ENCODE data around the gene LSAMP. TPM values are rescaled to one million over a fixed set of nuclear protein-coding genes. Genes with fewer than 3 reads are reported as not detected.
A peak's percentile ranks its signal among the peaks of the same experiment; 100 is the strongest.

LSAMP gene
- polyA plus RNA-seq, 1 of the 3 experiments (the other 2 are of a cell fraction), result 6.6 TPM

DNA sequence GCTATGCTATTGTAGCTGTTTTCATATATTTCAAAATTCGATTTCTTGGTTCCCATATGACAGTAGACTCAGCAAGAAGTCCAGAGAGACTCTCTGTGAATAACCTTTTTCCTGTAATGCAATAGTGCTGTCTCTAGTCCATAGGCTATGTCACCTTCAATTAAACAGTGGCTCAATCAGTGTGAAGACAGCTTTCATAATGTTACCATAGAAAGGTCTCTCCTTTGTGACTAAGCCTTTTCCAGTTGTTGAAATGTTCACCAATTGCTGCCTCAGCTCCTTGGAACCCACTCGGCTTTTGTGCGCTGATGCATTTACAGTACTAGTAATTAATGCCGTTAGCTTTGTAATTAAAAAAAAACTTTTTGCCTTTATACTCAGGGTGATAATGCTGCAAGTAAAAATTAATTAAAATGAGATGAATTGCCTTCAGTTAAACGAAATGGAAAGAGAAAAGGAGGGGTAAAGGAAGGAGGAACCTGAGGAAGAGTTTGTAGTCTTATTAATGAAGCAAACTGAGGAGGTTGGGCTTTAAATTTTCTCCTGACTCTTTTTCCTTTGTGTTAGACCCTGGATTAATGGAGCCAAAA lies 214.8 kb downstream of the LSAMP start:
- Histone ChIP-seq H3K9me2 (no peaks in the 10 kb centered on the region), H3K9me3 (no peaks in the 10 kb centered on the region), H3K4me2 (no peak overlapping the region), H3K9ac (no peak overlapping the region), H4K20me1 (ENCODE audit: insufficient read depth) (no peaks in the 10 kb centered on the region), H2AFZ (ENCODE audit: low read depth) (no peak overlapping the region), H3K27ac (ENCODE audit: low read depth in 2 of 2, low read length in 1 of 2) (no peak overlapping the region), H3K4me1 (ENCODE audit: control insufficient read depth in 1 of 2, insufficient read depth in 2 of 2, low read depth in 1 of 2, low read length in 1 of 2) (peaks cover 0 to 3% of the 10 kb centered on the region in 2 experiments; a peak in 1 of 4 replicates), H3K79me2 (ENCODE audit: insufficient read depth) (no peaks in the 10 kb centered on the region), H3K36me3 (replicated peaks in 1 of 2; ENCODE audit: control insufficient read depth in 1 of 2, insufficient read depth in 2 of 2, low read length in 1 of 2) (no peaks in the 10 kb centered on the region), H3K27me3 (ENCODE audit: insufficient read depth) (no peaks in the 10 kb centered on the region), H3K4me3 (ENCODE audit: low read depth in 2 of 2, low read length in 1 of 2) (no peak overlapping the region), H3F3A (replicated peaks; ENCODE audit: insufficient read depth) (no peaks in the 10 kb centered on the region)
- ChIA-PET POLR2A (interaction anchor here (0.6 kb wide), 1 partner anchor 38 kb away, joined by 3 read pairs; no protein-coding TSS in a partner anchor), CTCF (no interaction called here)
- TF ChIP-seq, protein P1, sequence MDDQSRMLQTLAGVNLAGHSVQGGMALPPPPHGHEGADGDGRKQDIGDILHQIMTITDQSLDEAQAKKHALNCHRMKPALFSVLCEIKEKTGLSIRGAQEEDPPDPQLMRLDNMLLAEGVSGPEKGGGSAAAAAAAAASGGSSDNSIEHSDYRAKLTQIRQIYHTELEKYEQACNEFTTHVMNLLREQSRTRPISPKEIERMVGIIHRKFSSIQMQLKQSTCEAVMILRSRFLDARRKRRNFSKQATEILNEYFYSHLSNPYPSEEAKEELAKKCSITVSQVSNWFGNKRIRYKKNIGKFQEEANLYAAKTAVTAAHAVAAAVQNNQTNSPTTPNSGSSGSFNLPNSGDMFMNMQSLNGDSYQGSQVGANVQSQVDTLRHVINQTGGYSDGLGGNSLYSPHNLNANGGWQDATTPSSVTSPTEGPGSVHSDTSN (IDR thresholded peaks at IDR 0.05), result 0 out of 2 replicates have a peak, but pooled peaks have one; percentile 8
- TF ChIP-seq RFX5 (IDR thresholded peaks at IDR 0.05; ENCODE audit: low read length), result no peak
- DNase-seq, result no peak
- WGBS (ENCODE audit: low lambda C conversion rate), result 79% methylated on average over 5 of the region's 5 CpGs

DNA sequence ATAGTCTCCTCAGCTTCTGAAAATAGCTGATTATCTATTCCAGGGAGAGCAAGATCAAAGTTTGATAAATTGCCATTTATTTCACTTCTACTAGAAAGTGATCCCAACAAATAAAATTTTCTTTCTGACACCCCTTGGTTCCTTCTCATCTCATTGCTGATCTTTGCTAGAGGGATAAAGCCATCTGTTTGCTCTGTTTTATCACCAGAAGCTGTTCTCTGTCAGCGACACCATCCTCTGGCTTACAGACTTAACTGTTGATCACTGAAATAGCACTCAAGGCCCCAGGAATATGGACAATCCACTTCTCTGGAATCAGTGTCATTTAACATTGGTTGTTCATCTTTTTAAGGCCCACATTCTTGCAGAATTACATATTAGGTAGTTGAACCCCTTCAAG lies 219.0 kb downstream of the LSAMP start:
- peak; percentile 61 for TF ChIP-seq GATA2 (CRISPR knock-in tag; IDR thresholded peaks at IDR 0.05)
- no peak for TF ChIP-seq ELF1 (IDR thresholded peaks at IDR 0.05)
- no peak for TF ChIP-seq FOSL2 (IDR thresholded peaks at IDR 0.05; ENCODE audit: borderline replicate concordance, low read depth)
- no peak overlapping the region for H3K4me2 ChIP-seq
- H3F3A ChIP-seq (replicated peaks; ENCODE audit: insufficient read depth), result no peaks in the 10 kb centered on the region
- H3K4me1 ChIP-seq (ENCODE audit: control insufficient read depth in 1 of 2, insufficient read depth in 2 of 2, low read depth in 1 of 2, low read length in 1 of 2), result peaks cover 0 to 3% of the 10 kb centered on the region in 2 experiments; a peak in 1 of 4 replicates
- no peaks in the 10 kb centered on the region for H3K79me2 ChIP-seq (ENCODE audit: insufficient read depth)
- no peak overlapping the region for H3K27ac ChIP-seq (ENCODE audit: low read depth in 2 of 2, low read length in 1 of 2)
- no peaks in the 10 kb centered on the region for H3K36me3 ChIP-seq (replicated peaks in 1 of 2; ENCODE audit: control insufficient read depth in 1 of 2, insufficient read depth in 2 of 2, low read length in 1 of 2)
- H3K9me2 ChIP-seq, result no peaks in the 10 kb centered on the region
- WGBS (ENCODE audit: low lambda C conversion rate), result 78% methylated on average over 1 of the region's 1 CpG
- DNase-seq, result peak; percentile 14
- ChIA-PET POLR2A (no interaction called here), CTCF (no interaction called here)
- no peak overlapping the region for H3K9ac ChIP-seq
- no peak overlapping the region for H3K4me3 ChIP-seq (ENCODE audit: low read depth in 2 of 2, low read length in 1 of 2)
- no peaks in the 10 kb centered on the region for H4K20me1 ChIP-seq (ENCODE audit: insufficient read depth)
- no peaks in the 10 kb centered on the region for H3K9me3 ChIP-seq
- no peak overlapping the region for H2AFZ ChIP-seq (ENCODE audit: low read depth)
- no peaks in the 10 kb centered on the region for H3K27me3 ChIP-seq (ENCODE audit: insufficient read depth)

DNA sequence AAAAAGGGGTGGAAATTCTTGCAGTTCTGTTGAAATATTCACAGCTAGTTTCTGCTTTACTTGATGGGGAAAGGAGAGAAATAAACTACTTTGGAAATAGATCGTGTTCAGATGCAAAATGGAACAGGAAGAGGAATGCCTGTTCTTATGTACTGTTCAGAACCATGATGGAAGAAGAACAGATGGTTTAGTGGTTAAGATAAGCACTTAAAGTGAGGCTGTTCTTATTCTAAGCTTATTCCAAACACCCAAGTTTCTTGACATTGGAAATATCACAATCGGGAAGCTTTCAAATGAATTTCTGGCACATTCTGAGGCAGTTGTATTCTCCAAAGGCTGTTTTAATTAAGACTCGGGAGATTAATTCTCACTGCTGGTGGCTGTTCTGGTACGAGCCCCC lies 228.5 kb downstream of the LSAMP start:
- Histone ChIP-seq H3F3A (replicated peaks; ENCODE audit: insufficient read depth) (no peaks in the 10 kb centered on the region), H3K79me2 (ENCODE audit: insufficient read depth) (no peaks in the 10 kb centered on the region), H3K4me1 (ENCODE audit: control insufficient read depth in 1 of 2, insufficient read depth in 2 of 2, low read depth in 1 of 2, low read length in 1 of 2) (no peaks in the 10 kb centered on the region), H3K9me2 (no peaks in the 10 kb centered on the region), H3K27me3 (ENCODE audit: insufficient read depth) (no peaks in the 10 kb centered on the region), H3K9ac (no peak overlapping the region), H3K27ac (ENCODE audit: low read depth in 2 of 2, low read length in 1 of 2) (no peak overlapping the region), H3K36me3 (replicated peaks in 1 of 2; ENCODE audit: control insufficient read depth in 1 of 2, insufficient read depth in 2 of 2, low read length in 1 of 2) (no peaks in the 10 kb centered on the region), H2AFZ (ENCODE audit: low read depth) (no peak overlapping the region), H3K4me3 (ENCODE audit: low read depth in 2 of 2, low read length in 1 of 2) (no peak overlapping the region), H4K20me1 (ENCODE audit: insufficient read depth) (no peaks in the 10 kb centered on the region), H3K9me3 (no peaks in the 10 kb centered on the region), H3K4me2 (no peak overlapping the region)
- 65% methylated on average over 4 of the region's 4 CpGs for WGBS (ENCODE audit: low lambda C conversion rate)
- CTCF ChIA-PET, result no interaction called here
- POLR2A ChIA-PET, result no interaction called here
- no peak for DNase-seq
- TF ChIP-seq MXI1 (IDR thresholded peaks at IDR 0.05; ENCODE audit: low read depth, low read length) (no peak), SMC3 (IDR thresholded peaks at IDR 0.05; ENCODE audit: low read depth, low read length) (no peak), CHD2 (IDR thresholded peaks at IDR 0.05; ENCODE audit: low read length, partially characterized antibody) (no peak)
- TF ChIP-seq, protein P2, sequence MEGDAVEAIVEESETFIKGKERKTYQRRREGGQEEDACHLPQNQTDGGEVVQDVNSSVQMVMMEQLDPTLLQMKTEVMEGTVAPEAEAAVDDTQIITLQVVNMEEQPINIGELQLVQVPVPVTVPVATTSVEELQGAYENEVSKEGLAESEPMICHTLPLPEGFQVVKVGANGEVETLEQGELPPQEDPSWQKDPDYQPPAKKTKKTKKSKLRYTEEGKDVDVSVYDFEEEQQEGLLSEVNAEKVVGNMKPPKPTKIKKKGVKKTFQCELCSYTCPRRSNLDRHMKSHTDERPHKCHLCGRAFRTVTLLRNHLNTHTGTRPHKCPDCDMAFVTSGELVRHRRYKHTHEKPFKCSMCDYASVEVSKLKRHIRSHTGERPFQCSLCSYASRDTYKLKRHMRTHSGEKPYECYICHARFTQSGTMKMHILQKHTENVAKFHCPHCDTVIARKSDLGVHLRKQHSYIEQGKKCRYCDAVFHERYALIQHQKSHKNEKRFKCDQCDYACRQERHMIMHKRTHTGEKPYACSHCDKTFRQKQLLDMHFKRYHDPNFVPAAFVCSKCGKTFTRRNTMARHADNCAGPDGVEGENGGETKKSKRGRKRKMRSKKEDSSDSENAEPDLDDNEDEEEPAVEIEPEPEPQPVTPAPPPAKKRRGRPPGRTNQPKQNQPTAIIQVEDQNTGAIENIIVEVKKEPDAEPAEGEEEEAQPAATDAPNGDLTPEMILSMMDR (IDR thresholded peaks at IDR 0.05), result no peak
- TF ChIP-seq, protein P3, sequence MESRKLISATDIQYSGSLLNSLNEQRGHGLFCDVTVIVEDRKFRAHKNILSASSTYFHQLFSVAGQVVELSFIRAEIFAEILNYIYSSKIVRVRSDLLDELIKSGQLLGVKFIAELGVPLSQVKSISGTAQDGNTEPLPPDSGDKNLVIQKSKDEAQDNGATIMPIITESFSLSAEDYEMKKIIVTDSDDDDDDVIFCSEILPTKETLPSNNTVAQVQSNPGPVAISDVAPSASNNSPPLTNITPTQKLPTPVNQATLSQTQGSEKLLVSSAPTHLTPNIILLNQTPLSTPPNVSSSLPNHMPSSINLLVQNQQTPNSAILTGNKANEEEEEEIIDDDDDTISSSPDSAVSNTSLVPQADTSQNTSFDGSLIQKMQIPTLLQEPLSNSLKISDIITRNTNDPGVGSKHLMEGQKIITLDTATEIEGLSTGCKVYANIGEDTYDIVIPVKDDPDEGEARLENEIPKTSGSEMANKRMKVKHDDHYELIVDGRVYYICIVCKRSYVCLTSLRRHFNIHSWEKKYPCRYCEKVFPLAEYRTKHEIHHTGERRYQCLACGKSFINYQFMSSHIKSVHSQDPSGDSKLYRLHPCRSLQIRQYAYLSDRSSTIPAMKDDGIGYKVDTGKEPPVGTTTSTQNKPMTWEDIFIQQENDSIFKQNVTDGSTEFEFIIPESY (IDR thresholded peaks at IDR 0.05; ENCODE audit: borderline replicate concordance, low read depth), result no peak
- TF ChIP-seq, protein P4, sequence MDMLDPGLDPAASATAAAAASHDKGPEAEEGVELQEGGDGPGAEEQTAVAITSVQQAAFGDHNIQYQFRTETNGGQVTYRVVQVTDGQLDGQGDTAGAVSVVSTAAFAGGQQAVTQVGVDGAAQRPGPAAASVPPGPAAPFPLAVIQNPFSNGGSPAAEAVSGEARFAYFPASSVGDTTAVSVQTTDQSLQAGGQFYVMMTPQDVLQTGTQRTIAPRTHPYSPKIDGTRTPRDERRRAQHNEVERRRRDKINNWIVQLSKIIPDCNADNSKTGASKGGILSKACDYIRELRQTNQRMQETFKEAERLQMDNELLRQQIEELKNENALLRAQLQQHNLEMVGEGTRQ (IDR thresholded peaks at IDR 0.05; ENCODE audit: borderline replicate concordance, low read depth, low read length), result no peak

Measured in SK-N-SH (cell line).